GM06990 (cell line): ENCODE measurements around the gene PSME3.

Experiments used
- DNase-seq: peaks from one replicate; pipeline ENCODE4 v3.0.0-alpha.2; 2011; ENCODE audit not compliant: insufficient read length; ENCODE audit errors: extremely low read depth
- H3K27me3 ChIP-seq: replicated peaks from 2 replicates; pipeline ENCODE4 v1.6.0; 2011; ENCODE audit warnings: low read length; ENCODE audit not compliant: control insufficient read depth, insufficient read depth
- H3K36me3 ChIP-seq: 2 replicates; pipeline ENCODE4 v1.5.1; 2011; ENCODE audit warnings: low read length; ENCODE audit not compliant: control insufficient read depth, insufficient read depth
- H3K4me3 ChIP-seq: replicated peaks from 2 replicates; pipeline ENCODE4 v1.5.1; 2011; ENCODE audit warnings: low read depth, mild to moderate bottlenecking, control low read depth, low read length
- CTCF ChIP-seq: IDR thresholded peaks from 2 replicates; pipeline ENCODE4 v1.5.1; 2011; ENCODE audit warnings: low read length, control low read depth, mild to moderate bottlenecking, inconsistent platforms; ENCODE audit not compliant: insufficient read depth, poor library complexity, severe bottlenecking

The PSME3 gene

DNA sequence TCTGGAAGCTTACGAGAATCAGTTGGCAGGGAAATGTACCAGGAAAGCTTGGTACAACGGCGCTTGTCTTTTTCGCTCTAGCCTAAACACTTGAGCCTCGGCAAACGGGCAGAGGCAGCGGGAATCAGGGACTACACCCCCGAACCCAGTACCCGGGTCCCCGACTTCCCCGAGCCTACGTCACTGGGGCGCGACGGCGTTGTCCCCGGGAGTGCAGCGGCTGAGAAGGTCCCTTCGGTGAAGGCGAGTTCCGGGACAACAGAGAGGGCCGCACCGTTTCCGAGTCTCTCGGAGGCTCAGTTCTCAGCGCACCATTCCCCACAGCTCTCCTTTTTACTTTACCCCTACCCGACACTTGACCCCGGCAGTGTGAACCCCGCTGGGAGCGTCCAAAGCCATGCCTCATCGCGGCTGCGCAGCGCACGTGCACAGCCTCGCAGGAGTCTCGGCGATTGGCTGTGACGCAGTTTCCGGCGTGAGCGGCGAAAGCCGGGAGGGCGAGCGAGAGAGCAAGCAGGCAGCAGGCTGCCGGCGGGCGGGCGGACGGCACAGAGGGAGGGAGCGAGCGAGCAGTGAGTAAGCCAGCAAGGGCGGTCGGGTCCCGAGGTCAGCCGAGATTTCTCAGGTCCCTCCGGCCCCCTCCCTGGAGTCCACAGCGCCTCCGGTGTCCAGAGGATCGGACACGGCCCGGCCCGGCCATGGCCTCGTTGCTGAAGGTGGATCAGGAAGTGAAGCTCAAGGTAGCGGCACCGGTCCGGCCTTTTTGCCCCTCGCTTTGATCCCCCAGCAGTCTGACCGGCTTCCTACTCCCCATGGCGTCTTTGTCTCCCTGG lies at the start of gene PSME3:
Gene PSME3, plus strand, starts transcription at position 464 of the 833 bp plus-strand sequence. Its CDS starts 235 bp downstream, at position 699.
- DNase-seq, result peak; percentile 93
- Histone ChIP-seq H3K27me3 (no peaks in the 10 kb centered on the region), H3K4me3 (peak within 1 kb of the TSS; percentile 99), H3K36me3 (peaks cover 16% of the 10 kb centered on the region)
- TF ChIP-seq CTCF, result no peak

- Histone ChIP-seq H3K27me3 (peaks cover 9% of the 10 kb centered on the region), H3K36me3 (peaks cover 7% of the 10 kb centered on the region), H3K4me3 (no peak overlapping the region)
- no peak for DNase-seq
- TF ChIP-seq CTCF, result no peak
These were observed 49.4 kb upstream of the PSME3 start for GRCh38 chr17:42783791-42784138.

- no peak overlapping the region for H3K4me3 ChIP-seq
- TF ChIP-seq CTCF, result no peak
- no peak for DNase-seq
- H3K36me3 ChIP-seq, result peaks cover 2% of the 10 kb centered on the region; the same call in 1 of the 2 replicates
- peaks cover 9% of the 10 kb centered on the region for H3K27me3 ChIP-seq
These were observed 48.8 kb upstream of the PSME3 start for GRCh38 chr17:42784409-42784808.

DNA sequence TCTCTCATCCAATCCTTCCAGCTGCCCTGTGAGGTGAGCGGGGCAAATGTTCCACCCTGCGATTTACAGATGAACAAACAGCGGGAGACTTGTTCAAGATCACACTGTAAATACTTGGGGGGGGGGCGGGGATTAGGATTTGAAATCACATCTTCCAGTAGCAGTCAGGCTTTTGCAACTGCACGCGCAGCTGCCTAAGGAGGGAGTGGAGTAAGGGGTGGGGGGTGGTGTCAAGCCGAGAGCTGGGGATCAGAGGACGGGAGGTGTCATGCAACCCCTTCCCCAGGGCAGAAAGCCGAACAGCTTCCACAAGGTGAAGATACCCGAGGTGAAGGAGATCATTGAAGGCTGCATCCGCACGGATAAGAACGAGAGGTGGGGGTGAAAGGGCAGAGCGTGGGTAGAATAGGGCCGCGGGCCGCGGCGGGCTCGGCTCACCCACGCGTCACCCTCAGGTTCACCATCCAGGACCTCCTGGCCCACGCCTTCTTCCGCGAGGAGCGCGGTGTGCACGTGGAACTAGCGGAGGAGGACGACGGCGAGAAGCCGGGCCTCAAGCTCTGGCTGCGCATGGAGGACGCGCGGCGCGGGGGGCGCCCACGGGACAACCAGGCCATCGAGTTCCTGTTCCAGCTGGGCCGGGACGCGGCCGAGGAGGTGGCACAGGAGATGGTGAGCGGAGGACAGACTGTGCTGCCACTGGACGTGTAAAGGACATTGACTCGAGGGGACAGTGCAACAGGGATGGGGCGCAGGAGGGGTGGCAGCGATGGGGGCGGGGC lies 48.2 kb upstream of the PSME3 start:
- Histone ChIP-seq H3K27me3 (peaks cover 9% of the 10 kb centered on the region), H3K36me3 (no peaks in the 10 kb centered on the region; the same call in 1 of the 2 replicates)

DNA sequence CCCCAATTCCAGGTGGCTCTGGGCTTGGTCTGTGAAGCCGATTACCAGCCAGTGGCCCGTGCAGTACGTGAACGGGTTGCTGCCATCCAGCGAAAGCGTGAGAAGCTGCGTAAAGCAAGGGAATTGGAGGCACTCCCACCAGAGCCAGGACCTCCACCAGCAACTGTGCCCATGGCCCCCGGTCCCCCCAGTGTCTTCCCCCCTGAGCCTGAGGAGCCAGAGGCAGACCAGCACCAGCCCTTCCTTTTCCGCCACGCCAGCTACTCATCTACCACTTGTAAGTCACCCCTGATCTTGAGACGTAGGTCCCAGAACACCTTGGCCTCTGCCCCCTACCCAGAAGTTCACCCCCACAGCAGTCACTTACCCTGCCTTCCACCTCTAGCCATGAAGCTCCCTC lies 45.9 kb upstream of the PSME3 start:
- Histone ChIP-seq H3K27me3 (peaks cover 7% of the 10 kb centered on the region), H3K36me3 (no peaks in the 10 kb centered on the region)
- TF ChIP-seq CTCF, result no peak

More for the DNA sequence above, 48.2 kb upstream of the PSME3 start:
- TF ChIP-seq CTCF, result no peak
- no peak overlapping the region for H3K4me3 ChIP-seq
- no peak for DNase-seq

More for the DNA sequence above, 45.9 kb upstream of the PSME3 start:
- DNase-seq, result no peak
- H3K4me3 ChIP-seq, result no peak overlapping the region
